Panc1 (cell line): ENCODE results near the gene CUX1.

ENCODE experiments used
- REST ChIP-seq, 2 experiments: IDR thresholded peaks; 2 replicates each; pipeline ENCODE4 v1.6.1; 2011 to 2012; ENCODE audit warnings: low read depth in 2 of 2, control low read depth in 1 of 2, low read length in 1 of 2, mild to moderate bottlenecking in 1 of 2, moderate library complexity in 1 of 2; ENCODE audit not compliant: insufficient read depth in 1 of 2
- TF ChIP-seq, protein P1 (sequence below): fragments of 450-650 bp; IDR thresholded peaks from 2 replicates; pipeline ENCODE4 v1.5.1; 2017; ENCODE audit warnings: mild to moderate bottlenecking

DNA sequence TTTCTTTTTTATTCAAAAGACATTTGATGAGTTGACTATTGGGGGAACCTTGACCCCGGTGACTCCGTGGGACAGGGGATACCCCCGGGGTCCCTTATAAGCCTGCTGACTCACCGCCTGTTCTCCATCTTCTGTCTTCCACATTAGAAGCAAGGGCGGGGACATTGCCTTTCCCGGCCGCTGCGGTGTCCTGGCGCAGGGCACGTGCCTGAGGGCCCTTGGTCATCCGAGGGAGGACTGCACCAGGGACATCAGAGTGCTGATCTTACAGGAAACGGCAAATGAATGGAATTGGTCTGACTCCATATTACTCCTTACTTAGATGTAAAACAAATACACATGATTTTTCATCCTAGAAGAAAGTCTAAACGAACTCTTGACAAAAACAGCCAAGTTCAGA is 170.1 kb downstream of the CUX1 start:
- TF ChIP-seq, protein P1, sequence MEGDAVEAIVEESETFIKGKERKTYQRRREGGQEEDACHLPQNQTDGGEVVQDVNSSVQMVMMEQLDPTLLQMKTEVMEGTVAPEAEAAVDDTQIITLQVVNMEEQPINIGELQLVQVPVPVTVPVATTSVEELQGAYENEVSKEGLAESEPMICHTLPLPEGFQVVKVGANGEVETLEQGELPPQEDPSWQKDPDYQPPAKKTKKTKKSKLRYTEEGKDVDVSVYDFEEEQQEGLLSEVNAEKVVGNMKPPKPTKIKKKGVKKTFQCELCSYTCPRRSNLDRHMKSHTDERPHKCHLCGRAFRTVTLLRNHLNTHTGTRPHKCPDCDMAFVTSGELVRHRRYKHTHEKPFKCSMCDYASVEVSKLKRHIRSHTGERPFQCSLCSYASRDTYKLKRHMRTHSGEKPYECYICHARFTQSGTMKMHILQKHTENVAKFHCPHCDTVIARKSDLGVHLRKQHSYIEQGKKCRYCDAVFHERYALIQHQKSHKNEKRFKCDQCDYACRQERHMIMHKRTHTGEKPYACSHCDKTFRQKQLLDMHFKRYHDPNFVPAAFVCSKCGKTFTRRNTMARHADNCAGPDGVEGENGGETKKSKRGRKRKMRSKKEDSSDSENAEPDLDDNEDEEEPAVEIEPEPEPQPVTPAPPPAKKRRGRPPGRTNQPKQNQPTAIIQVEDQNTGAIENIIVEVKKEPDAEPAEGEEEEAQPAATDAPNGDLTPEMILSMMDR: no peak
- no peak for TF ChIP-seq REST (IDR thresholded peaks at IDR 0.05; ENCODE audit: insufficient read depth in 1 of 2, low read depth in 2 of 2, low read length in 1 of 2)
